ENCODE results near the gene USHBP1. TPM values are rescaled to one million over a fixed set of nuclear protein-coding genes. Genes with fewer than 3 reads are reported as not detected.
A peak's percentile ranks its signal among the peaks of the same experiment; 100 is the strongest.

USHBP1 gene
- total RNA-seq, 1 donor from 2014 or later = not detected

DNA sequence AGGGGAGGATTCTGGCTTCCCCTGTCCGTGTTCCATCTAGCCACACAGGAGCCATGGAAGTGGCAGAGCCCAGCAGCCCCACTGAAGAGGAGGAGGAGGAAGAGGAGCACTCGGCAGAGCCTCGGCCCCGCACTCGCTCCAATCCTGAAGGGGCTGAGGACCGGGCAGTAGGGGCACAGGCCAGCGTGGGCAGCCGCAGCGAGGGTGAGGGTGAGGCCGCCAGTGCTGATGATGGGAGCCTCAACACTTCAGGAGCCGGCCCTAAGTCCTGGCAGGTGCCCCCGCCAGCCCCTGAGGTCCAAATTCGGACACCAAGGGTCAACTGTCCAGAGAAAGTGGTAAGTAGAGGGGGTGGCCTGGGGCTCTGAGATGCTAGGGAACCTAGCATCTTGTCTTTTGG, 4.2 kb upstream of the USHBP1 start:
- TF ChIP-seq, protein P1, sequence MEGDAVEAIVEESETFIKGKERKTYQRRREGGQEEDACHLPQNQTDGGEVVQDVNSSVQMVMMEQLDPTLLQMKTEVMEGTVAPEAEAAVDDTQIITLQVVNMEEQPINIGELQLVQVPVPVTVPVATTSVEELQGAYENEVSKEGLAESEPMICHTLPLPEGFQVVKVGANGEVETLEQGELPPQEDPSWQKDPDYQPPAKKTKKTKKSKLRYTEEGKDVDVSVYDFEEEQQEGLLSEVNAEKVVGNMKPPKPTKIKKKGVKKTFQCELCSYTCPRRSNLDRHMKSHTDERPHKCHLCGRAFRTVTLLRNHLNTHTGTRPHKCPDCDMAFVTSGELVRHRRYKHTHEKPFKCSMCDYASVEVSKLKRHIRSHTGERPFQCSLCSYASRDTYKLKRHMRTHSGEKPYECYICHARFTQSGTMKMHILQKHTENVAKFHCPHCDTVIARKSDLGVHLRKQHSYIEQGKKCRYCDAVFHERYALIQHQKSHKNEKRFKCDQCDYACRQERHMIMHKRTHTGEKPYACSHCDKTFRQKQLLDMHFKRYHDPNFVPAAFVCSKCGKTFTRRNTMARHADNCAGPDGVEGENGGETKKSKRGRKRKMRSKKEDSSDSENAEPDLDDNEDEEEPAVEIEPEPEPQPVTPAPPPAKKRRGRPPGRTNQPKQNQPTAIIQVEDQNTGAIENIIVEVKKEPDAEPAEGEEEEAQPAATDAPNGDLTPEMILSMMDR (IDR thresholded peaks at IDR 0.05; ENCODE audit: partially characterized antibody, unreplicated experiment) = no peak
- DNase-seq = no peak
- H3K27me3 Mint-ChIP-seq (ENCODE audit: unreplicated experiment) = peaks cover 9% of the 10 kb centered on the region
- H3K36me3 Mint-ChIP-seq (ENCODE audit: unreplicated experiment) = no peaks in the 10 kb centered on the region
- peaks cover 4% of the 10 kb centered on the region for H3K4me1 Mint-ChIP-seq (ENCODE audit: low read depth, unreplicated experiment)
- H3K9me3 Mint-ChIP-seq (ENCODE audit: unreplicated experiment) = peaks cover 6% of the 10 kb centered on the region
- no peak overlapping the region for H3K4me3 Mint-ChIP-seq (ENCODE audit: unreplicated experiment)
- H3K27ac Mint-ChIP-seq (ENCODE audit: unreplicated experiment) = no peak overlapping the region

DNA sequence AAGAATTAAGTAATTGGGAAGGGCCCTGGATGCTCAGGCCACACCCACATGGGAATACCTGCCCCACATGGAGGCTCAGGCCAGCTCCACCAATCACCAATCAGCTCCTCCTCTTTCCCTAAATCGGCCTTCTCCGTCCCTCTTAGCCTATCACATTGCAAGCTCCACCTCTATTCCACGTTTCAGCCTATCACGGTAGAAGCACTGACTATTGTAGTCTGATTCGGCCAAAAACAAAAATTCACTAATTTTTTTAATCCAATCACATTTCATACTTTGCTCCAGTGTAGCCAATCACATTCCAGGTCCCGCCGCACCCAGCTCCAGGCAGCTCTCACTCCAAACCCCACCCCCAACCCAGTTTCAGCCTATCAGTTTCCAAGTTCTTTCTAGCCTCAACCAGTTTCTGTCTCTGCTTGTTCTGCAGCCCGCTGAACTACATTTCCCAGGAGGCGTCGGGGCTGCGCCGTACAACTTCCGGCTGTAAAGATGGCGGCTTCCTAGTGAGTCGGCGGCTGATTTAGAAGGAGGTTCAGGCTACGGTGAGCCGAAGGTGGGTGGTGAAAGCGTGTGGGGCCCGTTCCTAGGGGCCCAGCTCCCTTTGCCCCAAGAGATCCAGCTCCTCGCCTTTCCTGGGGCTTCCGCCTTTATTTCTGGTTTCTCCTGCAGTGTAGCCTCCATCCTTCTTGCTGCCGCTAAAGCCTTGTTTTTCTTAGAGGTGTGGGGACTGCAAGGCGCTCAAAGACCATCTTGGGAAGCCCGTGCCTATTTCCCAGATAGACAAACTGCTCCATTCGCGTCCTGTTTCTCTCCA, 2.6 kb upstream of the USHBP1 start, which contains the start of gene BABAM1:
TSS of gene BABAM1 (plus strand) at position 469 of the 814 bp plus-strand sequence. CDS start 1,364 bp downstream, outside the sequence.
- Mint-ChIP-seq H3K4me3 (ENCODE audit: unreplicated experiment) (peak within 1 kb of the TSS; percentile 93), H3K9me3 (ENCODE audit: unreplicated experiment) (peaks cover 6% of the 10 kb centered on the region), H3K27me3 (ENCODE audit: unreplicated experiment) (peaks cover 11% of the 10 kb centered on the region), H3K4me1 (ENCODE audit: low read depth, unreplicated experiment) (peaks cover 4% of the 10 kb centered on the region), H3K27ac (ENCODE audit: unreplicated experiment) (peak within 1 kb of the TSS; percentile 28), H3K36me3 (ENCODE audit: unreplicated experiment) (no peaks in the 10 kb centered on the region)
- peak; percentile 91 for DNase-seq
- TF ChIP-seq, protein P1 (IDR thresholded peaks at IDR 0.05; ENCODE audit: partially characterized antibody, unreplicated experiment) = no peak

DNA sequence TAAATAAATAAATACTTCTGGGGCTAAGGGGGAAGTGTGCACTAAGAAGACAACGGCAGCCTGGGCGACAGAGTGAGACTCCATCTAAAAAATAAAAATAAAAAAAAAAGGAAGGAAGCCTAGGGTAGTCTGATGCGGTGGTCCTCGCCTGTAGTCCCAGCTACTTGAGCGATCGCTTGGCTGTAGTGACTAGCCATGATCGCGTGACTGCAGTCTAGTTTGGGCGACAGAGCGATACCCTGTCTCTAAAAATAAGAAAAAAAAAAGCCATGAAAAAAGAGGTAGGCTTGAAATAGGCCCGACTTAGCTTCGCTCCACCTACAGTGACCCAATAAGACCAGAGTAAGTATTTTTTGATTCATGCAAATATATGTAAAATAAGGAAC, 2.0 kb upstream of the USHBP1 start:
- peaks cover 4% of the 10 kb centered on the region for H3K4me1 Mint-ChIP-seq (ENCODE audit: low read depth, unreplicated experiment)
- H3K27ac Mint-ChIP-seq (ENCODE audit: unreplicated experiment) = peak overlapping the region; percentile 28
- H3K36me3 Mint-ChIP-seq (ENCODE audit: unreplicated experiment) = no peaks in the 10 kb centered on the region
- H3K9me3 Mint-ChIP-seq (ENCODE audit: unreplicated experiment) = peaks cover 6% of the 10 kb centered on the region
- TF ChIP-seq, protein P1 (IDR thresholded peaks at IDR 0.05; ENCODE audit: partially characterized antibody, unreplicated experiment) = no peak
- peak overlapping the region; percentile 93 for H3K4me3 Mint-ChIP-seq (ENCODE audit: unreplicated experiment)
- H3K27me3 Mint-ChIP-seq (ENCODE audit: unreplicated experiment) = peaks cover 11% of the 10 kb centered on the region
- DNase-seq = no peak

DNA sequence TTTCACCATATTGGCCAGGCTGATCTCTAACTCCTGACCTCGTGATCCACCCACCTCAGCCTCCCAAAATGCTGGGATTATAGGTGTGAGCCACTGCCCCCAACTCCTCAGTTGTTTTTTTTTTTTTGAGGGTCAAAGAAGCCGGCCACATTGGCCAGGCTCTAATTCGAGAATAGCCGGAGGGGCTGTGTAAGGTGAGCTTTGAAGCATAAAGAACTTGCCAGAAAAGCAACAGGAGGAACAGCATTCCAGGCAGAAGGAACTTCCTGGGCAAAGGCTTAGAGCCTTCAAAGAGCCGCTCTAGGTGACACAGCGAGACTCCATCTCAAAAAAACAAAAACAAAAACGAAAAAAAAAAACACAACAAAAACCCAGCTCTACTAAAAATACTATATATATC, 1.5 kb upstream of the USHBP1 start:
- peaks cover 6% of the 10 kb centered on the region for H3K9me3 Mint-ChIP-seq (ENCODE audit: unreplicated experiment)
- H3K4me1 Mint-ChIP-seq (ENCODE audit: low read depth, unreplicated experiment) = peaks cover 4% of the 10 kb centered on the region
- H3K27ac Mint-ChIP-seq (ENCODE audit: unreplicated experiment) = no peak overlapping the region
- H3K4me3 Mint-ChIP-seq (ENCODE audit: unreplicated experiment) = no peak overlapping the region
- H3K36me3 Mint-ChIP-seq (ENCODE audit: unreplicated experiment) = no peaks in the 10 kb centered on the region
- DNase-seq = no peak
- TF ChIP-seq, protein P1 (IDR thresholded peaks at IDR 0.05; ENCODE audit: partially characterized antibody, unreplicated experiment) = no peak
- H3K27me3 Mint-ChIP-seq (ENCODE audit: unreplicated experiment) = peaks cover 11% of the 10 kb centered on the region

Measured in glutamatergic neuron (in vitro differentiated cells).